Activated CD8-positive, alpha-beta T cell treated with anti-CD3 and anti-CD28 coated beads for 36 hours (primary cell): ENCODE data around the gene SUPT3H. TPM values are rescaled to one million over a fixed set of nuclear protein-coding genes. Genes with fewer than 3 reads are reported as not detected.
"Not testable (repeated sequence)": the region's sequence is repeated elsewhere in the genome, so short reads cannot be mapped to it uniquely, and the experiment has no call there.

Experiments
- ATAC-seq: fragments of 200-7000 bp; cut with Tn5 transposase; one replicate; pipeline ENCODE4 v1.10.0; 2021; ENCODE audit warnings: mild to moderate bottlenecking, moderate library complexity
- CTCF ChIA-PET: fragments of 350-600 bp; sonication (Branson Sonifier 250); formaldehyde crosslinking; loops from one replicate; lab custom pipeline; 2021; ENCODE audit warnings: antibody characterized with exemption; lab: Charles Lee
- POLR2A ChIA-PET: fragments of 350-600 bp; sonication (Branson Sonifier 250); formaldehyde crosslinking; loops from one replicate; lab custom pipeline; 2021; ENCODE audit warnings: antibody characterized with exemption; lab: Charles Lee
- DNase-seq: peaks from one replicate; pipeline ENCODE4 v3.0.0-alpha.2; 2020
- H3K27ac Mint-ChIP-seq: one replicate; pipeline ENCODE4 v1.8.0; 2021; ENCODE audit warnings: mild to moderate bottlenecking, mixed read lengths
- H3K27me3 Mint-ChIP-seq: one replicate; pipeline ENCODE4 v1.8.0; 2021; ENCODE audit warnings: mixed read lengths
- H3K36me3 Mint-ChIP-seq: one replicate; pipeline ENCODE4 v1.8.0; 2021; ENCODE audit warnings: low read depth, mixed read lengths
- H3K4me1 Mint-ChIP-seq: one replicate; pipeline ENCODE4 v1.8.0; 2021; ENCODE audit warnings: low read depth, mixed read lengths
- H3K4me3 Mint-ChIP-seq: one replicate; pipeline ENCODE4 v1.8.0; 2021; ENCODE audit warnings: mild to moderate bottlenecking, moderate library complexity, mixed read lengths
- H3K9me3 Mint-ChIP-seq: one replicate; pipeline ENCODE4 v1.8.0; 2021; ENCODE audit warnings: mixed read lengths
- intact Hi-C: fragments of 100-400 bp; cut with micrococcal nuclease; formaldehyde crosslinking; loops from one replicate; pipeline ENCODE4 v1.10.0; 2022
- total RNA-seq, 2 experiments: library from RNA; stranded (reverse); gene quantifications; one replicate each; pipeline ENCODE4 v1.2.3, GENCODE V29; 2021
- TF ChIP-seq, protein P1 (sequence below): fragments of 200-600 bp; IDR thresholded peaks from one replicate; pipeline ENCODE4 v1.8.0; 2022; ENCODE audit warnings: antibody characterized with exemption, mild to moderate bottlenecking

The SUPT3H gene
- total RNA-seq, 2 experiments from 2014 or later: 20.0 to 20.2 TPM

DNA sequence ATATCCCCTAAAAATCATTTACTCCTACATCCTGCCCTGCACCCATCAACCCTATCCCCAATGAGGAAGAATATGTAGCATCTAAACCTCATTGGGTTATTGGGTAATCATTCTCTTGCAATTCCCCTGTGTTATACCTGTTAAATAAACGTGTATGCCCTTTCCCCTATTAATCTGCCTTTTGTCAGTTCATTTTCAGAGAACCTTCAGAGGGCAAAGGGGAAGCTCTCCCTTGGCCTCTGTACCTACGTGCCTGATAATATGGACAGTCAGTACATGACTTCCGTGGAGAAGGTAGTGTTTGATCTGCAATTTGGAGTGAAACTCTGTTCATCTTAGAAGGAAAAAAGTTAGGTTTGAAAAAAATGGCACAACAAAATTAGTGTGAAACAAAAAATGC is 223.1 kb downstream of the SUPT3H start:
- no peaks in the 10 kb centered on the region for H3K27me3 Mint-ChIP-seq
- peaks cover 16% of the 10 kb centered on the region for H3K36me3 Mint-ChIP-seq
- intact Hi-C loops: no loop called here
- ATAC-seq (no peak), DNase-seq (no peak)
- no peak overlapping the region for H3K27ac Mint-ChIP-seq
- ChIA-PET CTCF (no interaction called here), POLR2A (no interaction called here)
- peaks cover 38% of the 10 kb centered on the region for H3K4me1 Mint-ChIP-seq
- H3K9me3 Mint-ChIP-seq: peaks cover 13% of the 10 kb centered on the region
- TF ChIP-seq, protein P1, sequence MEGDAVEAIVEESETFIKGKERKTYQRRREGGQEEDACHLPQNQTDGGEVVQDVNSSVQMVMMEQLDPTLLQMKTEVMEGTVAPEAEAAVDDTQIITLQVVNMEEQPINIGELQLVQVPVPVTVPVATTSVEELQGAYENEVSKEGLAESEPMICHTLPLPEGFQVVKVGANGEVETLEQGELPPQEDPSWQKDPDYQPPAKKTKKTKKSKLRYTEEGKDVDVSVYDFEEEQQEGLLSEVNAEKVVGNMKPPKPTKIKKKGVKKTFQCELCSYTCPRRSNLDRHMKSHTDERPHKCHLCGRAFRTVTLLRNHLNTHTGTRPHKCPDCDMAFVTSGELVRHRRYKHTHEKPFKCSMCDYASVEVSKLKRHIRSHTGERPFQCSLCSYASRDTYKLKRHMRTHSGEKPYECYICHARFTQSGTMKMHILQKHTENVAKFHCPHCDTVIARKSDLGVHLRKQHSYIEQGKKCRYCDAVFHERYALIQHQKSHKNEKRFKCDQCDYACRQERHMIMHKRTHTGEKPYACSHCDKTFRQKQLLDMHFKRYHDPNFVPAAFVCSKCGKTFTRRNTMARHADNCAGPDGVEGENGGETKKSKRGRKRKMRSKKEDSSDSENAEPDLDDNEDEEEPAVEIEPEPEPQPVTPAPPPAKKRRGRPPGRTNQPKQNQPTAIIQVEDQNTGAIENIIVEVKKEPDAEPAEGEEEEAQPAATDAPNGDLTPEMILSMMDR: no peak
- no peak overlapping the region for H3K4me3 Mint-ChIP-seq

DNA sequence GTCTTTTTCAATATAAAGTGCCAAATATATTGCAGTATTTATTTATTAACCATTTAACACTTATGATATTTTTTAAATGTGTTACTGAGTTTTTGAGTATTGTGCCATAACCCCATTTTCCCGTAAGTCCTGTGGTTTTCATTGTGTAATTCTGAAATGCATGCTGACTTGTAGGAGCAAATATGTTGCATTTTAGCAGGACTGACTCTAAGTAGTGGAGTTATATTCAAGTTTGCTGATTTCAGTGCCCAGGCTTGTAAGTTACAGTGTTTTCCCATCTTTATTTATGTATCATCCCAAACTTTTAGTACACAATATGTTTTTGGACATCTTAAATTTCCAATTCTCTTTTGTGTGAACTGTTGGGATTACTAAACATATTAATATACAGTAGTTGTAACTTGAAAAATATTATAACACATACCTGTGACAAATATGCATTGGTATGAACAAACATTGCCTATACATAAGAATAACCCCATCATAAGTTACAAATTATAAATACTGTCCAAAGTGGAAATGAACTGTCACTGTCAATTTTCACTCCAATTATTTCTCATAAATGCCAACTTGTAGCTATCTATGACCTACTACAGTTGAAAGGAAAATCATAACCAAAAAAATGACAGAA is 228.9 kb downstream of the SUPT3H start:
- ATAC-seq: no peak
- Mint-ChIP-seq H3K4me1 (peaks cover 5% of the 10 kb centered on the region), H3K4me3 (no peak overlapping the region), H3K36me3 (peaks cover 9% of the 10 kb centered on the region), H3K27me3 (no peaks in the 10 kb centered on the region), H3K27ac (no peak overlapping the region), H3K9me3 (peaks cover 13% of the 10 kb centered on the region)
- TF ChIP-seq, protein P1: no peak
- ChIA-PET POLR2A (no interaction called here), CTCF (no interaction called here)
- intact Hi-C loops: no loop called here
- no peak for DNase-seq

DNA sequence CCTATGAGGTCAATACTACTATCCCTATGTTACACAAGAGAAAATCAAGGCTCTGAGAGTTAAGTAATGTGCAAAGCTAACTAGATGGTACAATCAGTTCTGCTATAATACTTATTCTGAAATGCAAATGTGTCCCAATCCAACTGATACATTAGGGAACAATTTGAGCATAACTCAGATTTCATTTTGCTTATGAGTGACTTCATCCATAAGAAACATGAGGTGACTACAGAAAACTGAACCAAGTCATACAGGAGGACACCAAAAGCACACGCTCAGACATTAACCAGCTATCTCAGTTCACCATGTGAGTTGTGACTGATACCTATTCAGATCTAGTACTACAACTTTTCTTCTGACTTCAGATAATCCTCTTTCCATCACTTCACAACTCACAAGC is 229.5 kb downstream of the SUPT3H start:
- intact Hi-C loops: no loop called here
- Mint-ChIP-seq H3K9me3 (peaks cover 16% of the 10 kb centered on the region), H3K27me3 (no peaks in the 10 kb centered on the region), H3K4me3 (no peak overlapping the region), H3K36me3 (peaks cover 9% of the 10 kb centered on the region), H3K27ac (no peak overlapping the region), H3K4me1 (peaks cover 7% of the 10 kb centered on the region)
- DNase-seq (no peak), ATAC-seq (no peak)
- ChIA-PET POLR2A (no interaction called here), CTCF (no interaction called here)
- TF ChIP-seq, protein P1: no peak

DNA sequence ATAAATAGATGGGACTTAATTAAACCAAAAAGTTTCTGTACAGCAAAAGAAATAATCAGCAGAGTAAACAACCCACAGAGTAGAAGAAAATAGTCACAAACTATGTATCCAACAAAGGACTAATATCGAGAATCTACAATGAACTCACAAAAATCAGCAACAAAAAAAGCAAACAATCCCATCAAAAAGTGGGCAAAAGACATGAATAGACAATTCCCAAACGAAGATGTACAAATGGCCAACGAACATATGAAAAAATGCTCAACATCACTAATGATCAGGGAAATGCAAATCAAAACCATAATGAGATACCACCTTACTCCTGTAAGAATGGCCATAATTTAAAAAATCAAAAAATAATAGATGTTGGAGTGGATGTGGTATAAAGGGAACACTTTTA is 232.1 kb downstream of the SUPT3H start:
- H3K27ac Mint-ChIP-seq, H3K27me3 Mint-ChIP-seq, H3K4me1 Mint-ChIP-seq, CTCF ChIA-PET, ATAC-seq, H3K4me3 Mint-ChIP-seq, intact Hi-C loops, POLR2A ChIA-PET, DNase-seq: not testable (repeated sequence)
- H3K9me3 Mint-ChIP-seq: peaks cover 22% of the 10 kb centered on the region
- peaks cover 24% of the 10 kb centered on the region for H3K36me3 Mint-ChIP-seq

DNA sequence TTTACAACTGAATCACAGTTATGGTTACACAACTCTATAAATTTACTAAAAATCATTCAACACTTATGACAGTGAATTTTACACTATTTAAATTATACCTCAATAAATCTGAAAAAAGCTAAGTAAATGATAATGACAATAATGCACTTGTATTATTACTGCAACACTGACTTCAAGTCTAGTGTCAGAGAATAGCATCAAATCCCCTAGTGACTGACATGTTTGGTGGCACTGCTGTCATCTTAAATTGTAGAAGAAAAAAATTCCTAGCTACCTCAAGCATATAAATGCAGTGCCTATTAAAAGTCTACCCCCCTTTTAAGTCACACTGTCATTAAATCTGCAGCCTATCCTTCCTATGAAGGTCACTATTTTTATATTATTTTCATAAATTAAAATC is 239.0 kb downstream of the SUPT3H start:
- DNase-seq: no peak
- Mint-ChIP-seq H3K4me3 (no peak overlapping the region), H3K36me3 (peaks cover 46% of the 10 kb centered on the region), H3K9me3 (peaks cover 36% of the 10 kb centered on the region), H3K27ac (no peak overlapping the region), H3K27me3 (no peaks in the 10 kb centered on the region), H3K4me1 (peaks cover 6% of the 10 kb centered on the region)
- ATAC-seq: no peak
- TF ChIP-seq, protein P1: no peak
- POLR2A ChIA-PET: no interaction called here
- intact Hi-C loops: no loop called here
- CTCF ChIA-PET: interaction anchor here (0.8 to 1.9 kb wide), 2 partner anchors 9 to 11 kb away, joined by 3 to 4 read pairs; no protein-coding TSS in a partner anchor
